Caco-2 (cell line): Measurements from ENCODE around the gene COA8. TPM values are rescaled to one million over a fixed set of nuclear protein-coding genes. Genes with fewer than 3 reads are reported as not detected.

Experiments
- BruUV-seq: library from RNA; stranded (reverse); fragments of 400-500 nt; replicated peaks from 2 replicates; lab custom pipeline; 2021; lab: Mats Ljungman, UMichigan
- CTCF ChIA-PET: fragments of 300-600 bp; sonication (Branson Sonifier 250); formaldehyde crosslinking; loops from one replicate; lab custom pipeline; 2022; ENCODE audit warnings: antibody characterized with exemption; lab: Charles Lee
- POLR2A ChIA-PET: fragments of 300-600 bp; sonication (Branson Sonifier 250); formaldehyde crosslinking; loops from one replicate; lab custom pipeline; 2022; ENCODE audit warnings: antibody characterized with exemption; lab: Charles Lee
- DNase-seq, 2 experiments: peaks; one replicate each; pipeline versions ENCODE4 v3.0.0 to v3.0.0-alpha.2; 2020 to 2022
- H3K27me3 ChIP-seq: replicated peaks from 2 replicates; pipeline ENCODE4 v1.6.0; 2011; ENCODE audit warnings: low read length; ENCODE audit not compliant: control insufficient read depth, insufficient read depth
- H3K36me3 ChIP-seq: 2 replicates; pipeline ENCODE4 v1.5.1; 2011; ENCODE audit warnings: low read length; ENCODE audit not compliant: control insufficient read depth, insufficient read depth
- H3K4me1 ChIP-seq: fragments of 250-450 bp; sonication (Bioruptor Pico); 2 replicates; pipeline ENCODE4 v1.5.1; 2020; ENCODE audit warnings: mild to moderate bottlenecking
- H3K4me3 ChIP-seq: 2 replicates; pipeline ENCODE4 v1.5.1; 2011; ENCODE audit warnings: low read depth, mild to moderate bottlenecking, control low read depth, low read length
- H3K9me3 ChIP-seq: fragments of 250-450 bp; sonication (Bioruptor Pico); 2 replicates; pipeline ENCODE4 v1.5.1; 2020; ENCODE audit warnings: mild to moderate bottlenecking, moderate library complexity
- H3K27ac Mint-ChIP-seq: one replicate; pipeline ENCODE4 v1.8.0; 2022; ENCODE audit warnings: mixed read lengths; ENCODE audit not compliant: unreplicated experiment
- H3K27me3 Mint-ChIP-seq: one replicate; pipeline ENCODE4 v1.8.0; 2022; ENCODE audit warnings: mixed read lengths; ENCODE audit not compliant: insufficient read depth, unreplicated experiment
- H3K36me3 Mint-ChIP-seq: one replicate; pipeline ENCODE4 v1.8.0; 2022; ENCODE audit warnings: mild to moderate bottlenecking, mixed read lengths; ENCODE audit not compliant: insufficient read depth, unreplicated experiment
- H3K4me1 Mint-ChIP-seq: one replicate; pipeline ENCODE4 v1.8.0; 2022; ENCODE audit warnings: low read depth, mixed read lengths; ENCODE audit not compliant: unreplicated experiment
- H3K4me3 Mint-ChIP-seq: one replicate; pipeline ENCODE4 v1.8.0; 2022; ENCODE audit warnings: mild to moderate bottlenecking, moderate library complexity, mixed read lengths; ENCODE audit not compliant: unreplicated experiment
- H3K9me3 Mint-ChIP-seq: one replicate; pipeline ENCODE4 v1.8.0; 2022; ENCODE audit warnings: mixed read lengths; ENCODE audit not compliant: unreplicated experiment
- CTCF ChIP-seq, 2 experiments: fragments of 200-600 bp in 1 of 2; IDR thresholded peaks; 1 replicate in 1 of 2; 2 replicates in 1 of 2; pipeline versions ENCODE4 v1.5.1 to v1.8.0; 2011 to 2022; ENCODE audit warnings: antibody characterized with exemption in 1 of 2, control low read depth in 1 of 2, inconsistent platforms in 1 of 2, low read depth in 1 of 2, low read length in 1 of 2, mild to moderate bottlenecking in 1 of 2, moderate library complexity in 1 of 2; ENCODE audit not compliant: insufficient read depth in 1 of 2, severe bottlenecking in 1 of 2, unreplicated experiment in 1 of 2
- intact Hi-C: fragments of 100-400 bp; cut with micrococcal nuclease; formaldehyde crosslinking; loops from one replicate; pipeline ENCODE4 v1.10.0; 2022; ENCODE audit not compliant: unreplicated experiment
- total RNA-seq: library from RNA; stranded (reverse); gene quantifications from 2 replicates; pipeline ENCODE4 v1.2.3, GENCODE V29; 2022

The COA8 gene
- total RNA-seq, 1 experiment from 2014 or later = 50.7 TPM

- Mint-ChIP-seq H3K9me3 (no peaks in the 10 kb centered on the region), H3K4me1 (no peaks in the 10 kb centered on the region), H3K4me3 (no peak overlapping the region), H3K27ac (no peak overlapping the region), H3K27me3 (no peaks in the 10 kb centered on the region), H3K36me3 (peaks cover 50% of the 10 kb centered on the region)
- no peak for TF ChIP-seq CTCF (IDR thresholded peaks at IDR 0.05; ENCODE audit: insufficient read depth in 1 of 2, low read depth in 1 of 2, low read length in 1 of 2, severe bottlenecking in 1 of 2, unreplicated experiment in 1 of 2)
- intact Hi-C loops = loop anchor here (10.0 kb wide), 1 partner anchor 91 kb away; no protein-coding TSS in a partner anchor
- ChIA-PET POLR2A (no interaction called here), CTCF (no interaction called here)
- no TSS peak for BruUV-seq
- no peak overlapping the region for H3K4me3 ChIP-seq
- H3K9me3 ChIP-seq = no peaks in the 10 kb centered on the region
- no peaks in the 10 kb centered on the region for H3K4me1 ChIP-seq
- no peaks in the 10 kb centered on the region for H3K27me3 ChIP-seq
- H3K36me3 ChIP-seq = peaks cover 3% of the 10 kb centered on the region; the same call in 1 of the 2 replicates
- no peak for DNase-seq
Observed at GRCh38 chr14:103574104-103574503, 11.3 kb downstream of the COA8 start.

GRCh38 chr14:103574707-103575285 is 12.0 kb downstream of the COA8 start:
- no peaks in the 10 kb centered on the region for H3K27me3 Mint-ChIP-seq
- intact Hi-C loops = loop anchor here (10.0 kb wide), 1 partner anchor 90 kb away; no protein-coding TSS in a partner anchor
- Histone ChIP-seq H3K27me3 (no peaks in the 10 kb centered on the region), H3K36me3 (peaks cover 3% of the 10 kb centered on the region), H3K9me3 (no peaks in the 10 kb centered on the region), H3K4me3 (no peak overlapping the region), H3K4me1 (no peaks in the 10 kb centered on the region)
- no peak overlapping the region for H3K4me3 Mint-ChIP-seq
- no peak for TF ChIP-seq CTCF (IDR thresholded peaks at IDR 0.05; ENCODE audit: insufficient read depth in 1 of 2, low read depth in 1 of 2, low read length in 1 of 2, severe bottlenecking in 1 of 2, unreplicated experiment in 1 of 2)
- DNase-seq = no peak
- H3K36me3 Mint-ChIP-seq = peaks cover 50% of the 10 kb centered on the region
- H3K27ac Mint-ChIP-seq = no peak overlapping the region
- CTCF ChIA-PET = no interaction called here
- POLR2A ChIA-PET = no interaction called here
- no peaks in the 10 kb centered on the region for H3K9me3 Mint-ChIP-seq
- no TSS peak for BruUV-seq
- no peaks in the 10 kb centered on the region for H3K4me1 Mint-ChIP-seq

- Histone ChIP-seq H3K9me3 (no peaks in the 10 kb centered on the region), H3K4me1 (no peaks in the 10 kb centered on the region), H3K27me3 (no peaks in the 10 kb centered on the region), H3K4me3 (no peak overlapping the region), H3K36me3 (peaks cover 3% of the 10 kb centered on the region)
- intact Hi-C loops = loop anchor here (10.0 kb wide), 1 partner anchor 88 kb away; no protein-coding TSS in a partner anchor
- ChIA-PET CTCF (no interaction called here), POLR2A (no interaction called here)
- H3K4me1 Mint-ChIP-seq = no peaks in the 10 kb centered on the region
- no peaks in the 10 kb centered on the region for H3K9me3 Mint-ChIP-seq
- no peak overlapping the region for H3K27ac Mint-ChIP-seq
- H3K4me3 Mint-ChIP-seq = no peak overlapping the region
- no peak for DNase-seq
- peaks cover 44% of the 10 kb centered on the region for H3K36me3 Mint-ChIP-seq
- no peaks in the 10 kb centered on the region for H3K27me3 Mint-ChIP-seq
- TF ChIP-seq CTCF (IDR thresholded peaks at IDR 0.05; ENCODE audit: insufficient read depth in 1 of 2, low read depth in 1 of 2, low read length in 1 of 2, severe bottlenecking in 1 of 2, unreplicated experiment in 1 of 2) = no peak
- BruUV-seq = no TSS peak
Observed at GRCh38 chr14:103576371-103577024, 13.7 kb downstream of the COA8 start.
